B cell (primary cell): Measurements from ENCODE around the gene NEAT1. TPM values are rescaled to one million over a fixed set of nuclear protein-coding genes. Genes with fewer than 3 reads are reported as not detected.

Experiments
- ATAC-seq: fragments of 200-7000 bp; cut with Tn5 transposase; one replicate; pipeline ENCODE4 v1.10.0; 2021; ENCODE audit warnings: low read depth, mild to moderate bottlenecking, moderate number of reproducible peaks, moderate library complexity
- CTCF ChIA-PET: fragments of 350-600 bp; sonication (Branson Sonifier 250); formaldehyde crosslinking; loops from one replicate; lab custom pipeline; 2021; ENCODE audit warnings: antibody characterized with exemption, inconsistent platforms; lab: Charles Lee
- POLR2A ChIA-PET: fragments of 350-600 bp; sonication (Branson Sonifier 250); formaldehyde crosslinking; loops from one replicate; lab custom pipeline; 2021; ENCODE audit warnings: antibody characterized with exemption; lab: Charles Lee
- DNase-seq: peaks from one replicate; pipeline ENCODE4 v3.0.0; 2013
- H2AFZ ChIP-seq: 2 replicates; pipeline ENCODE4 v1.6.1; 2012; ENCODE audit warnings: mild to moderate bottlenecking, low read depth, low read length; ENCODE audit not compliant: insufficient read depth, poor library complexity, severe bottlenecking
- H3K27ac ChIP-seq, 2 donors: 1 replicate in 1 of 2; 2 replicates in 1 of 2; pipeline ENCODE4 v1.5.1; 2012 to 2013; ENCODE audit warnings: low read length in 2 of 2, mild to moderate bottlenecking in 2 of 2, moderate library complexity in 1 of 2
- H3K27me3 ChIP-seq, 4 experiments: fragments of 200-600 bp in 1 of 4; sonication (generic) in 1 of 4; replicated peaks in 1 of 4; 1 replicate in 2 of 4; 2 replicates in 2 of 4; pipeline versions ENCODE4 v1.6.1 to v1.7.0; 2013 to 2016; ENCODE audit warnings: low read length in 3 of 4, mild to moderate bottlenecking in 2 of 4, mixed read lengths in 1 of 4, moderate library complexity in 1 of 4; ENCODE audit not compliant: insufficient read depth in 4 of 4, control insufficient read depth in 3 of 4; ENCODE audit errors: control extremely low read depth in 1 of 4
- H3K36me3 ChIP-seq, 2 experiments: replicated peaks in 1 of 2; 1 replicate in 1 of 2; 2 replicates in 1 of 2; pipeline versions ENCODE4 v1.6.1 to v1.7.1; 2013; ENCODE audit warnings: low read length in 1 of 2; ENCODE audit not compliant: insufficient read depth in 2 of 2, control insufficient read depth in 1 of 2; ENCODE audit errors: control extremely low read depth in 1 of 2, extremely low read depth in 1 of 2
- H3K4me1 ChIP-seq, 2 donors: fragments of 200-600 bp in 1 of 2; sonication (generic) in 1 of 2; 1 replicate in 1 of 2; 2 replicates in 1 of 2; pipeline versions ENCODE4 v1.5.1 to v1.6.1; 2013 to 2017; ENCODE audit warnings: low read length in 2 of 2; ENCODE audit not compliant: control insufficient read depth in 2 of 2, insufficient read depth in 2 of 2
- H3K4me2 ChIP-seq: replicated peaks from 2 replicates; pipeline ENCODE3; 2012; ENCODE audit warnings: mild to moderate bottlenecking, low read depth, low read length; ENCODE audit not compliant: poor library complexity, severe bottlenecking
- H3K4me3 ChIP-seq, 5 experiments: fragments of 200-600 bp in 1 of 5; sonication (generic) in 1 of 5; 1 replicate in 3 of 5; 2 replicates in 2 of 5; pipeline versions ENCODE4 v1.5.1 to v1.7.0; 2011 to 2016; ENCODE audit warnings: low read length in 4 of 5, mild to moderate bottlenecking in 4 of 5, low read depth in 2 of 5, control low read depth in 1 of 5, moderate library complexity in 1 of 5; ENCODE audit not compliant: insufficient read depth in 1 of 5; ENCODE audit errors: control extremely low read depth in 1 of 5, extremely low read depth in 1 of 5
- H3K79me2 ChIP-seq: fragments of 200-600 bp; sonication (generic); one replicate; pipeline ENCODE4 v1.6.0; 2016; ENCODE audit warnings: low read length; ENCODE audit not compliant: control insufficient read depth, insufficient read depth
- H3K9ac ChIP-seq: fragments of 200-600 bp; sonication (generic); 2 replicates; pipeline ENCODE4 v1.6.1; 2017; ENCODE audit warnings: mild to moderate bottlenecking, low read length, moderate library complexity
- H3K9me3 ChIP-seq, 3 donors: one replicate each; pipeline versions ENCODE4 v1.6.1 to v1.7.1; 2013; ENCODE audit warnings: low read length in 2 of 3; ENCODE audit not compliant: control insufficient read depth in 2 of 3, insufficient read depth in 1 of 3; ENCODE audit errors: control extremely low read depth in 1 of 3
- H4K20me1 ChIP-seq: 2 replicates; pipeline ENCODE4 v1.6.0; 2012; ENCODE audit warnings: mild to moderate bottlenecking, low read length; ENCODE audit not compliant: insufficient read depth, control insufficient read depth, poor library complexity, severe bottlenecking
- H3K27ac Mint-ChIP-seq: one replicate; pipeline ENCODE4 v1.8.0; 2021; ENCODE audit warnings: mixed read lengths
- H3K27me3 Mint-ChIP-seq: one replicate; pipeline ENCODE4 v1.8.0; 2021; ENCODE audit warnings: mixed read lengths
- H3K4me1 Mint-ChIP-seq: one replicate; pipeline ENCODE4 v1.8.0; 2021; ENCODE audit warnings: mixed read lengths
- H3K4me3 Mint-ChIP-seq: one replicate; pipeline ENCODE4 v1.8.0; 2021; ENCODE audit warnings: mixed read lengths
- H3K9me3 Mint-ChIP-seq: one replicate; pipeline ENCODE4 v1.8.0; 2022; ENCODE audit warnings: mixed read lengths; ENCODE audit not compliant: insufficient read depth
- EZH2 ChIP-seq: IDR thresholded peaks from 2 replicates; pipeline ENCODE4 v1.6.1; 2012; ENCODE audit warnings: borderline replicate concordance, low read depth, mild to moderate bottlenecking, moderate library complexity, low read length; ENCODE audit not compliant: insufficient read depth, poor library complexity, severe bottlenecking
- whole genome bisulfite sequencing: methylation state at CpG from one replicate; pipeline ENCODE4 v1.1.5; 2013; ENCODE audit warnings: missing lambda C conversion rate; ENCODE audit not compliant: insufficient coverage; 5-methylcytosine and 5-hydroxymethylcytosine counted together
- intact Hi-C: fragments of 100-400 bp; cut with micrococcal nuclease; formaldehyde crosslinking; loops from one replicate; pipeline ENCODE4 v1.10.0; 2022
- polyA plus RNA-seq: library from polyadenylated mRNA; depleted of rRNA; stranded (reverse); fragments of >200 nt; gene quantifications from 2 replicates; pipeline ENCODE4 v1.2.3, GENCODE V29; 2012
- total RNA-seq, 2 donors: library from RNA; stranded (reverse); fragments of 120-200 nt in 1 of 2; gene quantifications; 1 replicate in 1 of 2; 2 replicates in 1 of 2; pipeline versions ENCODE4 v1.2.3 to v1.2.4, GENCODE V29; 2013 to 2022
- TF ChIP-seq, protein P1 (sequence below): fragments of 200-600 bp; IDR thresholded peaks from one replicate; pipeline ENCODE4 v1.8.0; 2022; ENCODE audit warnings: antibody characterized with exemption, mild to moderate bottlenecking

NEAT1 gene
- total and polyA plus RNA-seq, 2 donors (not counting 1 experiment from before 2014, with no cell fraction given): 66.7 to 1,642 TPM

- no peaks in the 10 kb centered on the region for H3K9me3 ChIP-seq
- ChIA-PET POLR2A (interaction anchor here (0.7 kb wide), 1 partner anchor 59 kb away, joined by 4 read pairs; no protein-coding TSS in a partner anchor), CTCF (no interaction called here)
- H3K4me2 ChIP-seq: no peak overlapping the region
- H3K27me3 ChIP-seq: no peaks in the 10 kb centered on the region
- no peak overlapping the region for H3K4me3 ChIP-seq
- H3K27ac ChIP-seq: no peak overlapping the region
- WGBS: no CpG with 5 or more reads among the region's 9 CpGs
- no peak for DNase-seq
- Mint-ChIP-seq H3K9me3 (no peaks in the 10 kb centered on the region), H3K27ac (no peak overlapping the region), H3K27me3 (no peaks in the 10 kb centered on the region), H3K4me3 (peak overlapping the region; percentile 18), H3K4me1 (peaks cover 56% of the 10 kb centered on the region)
- intact Hi-C loops: no loop called here
- no peak for ATAC-seq
- H3K79me2 ChIP-seq: peaks cover 36% of the 10 kb centered on the region
- H3K36me3 ChIP-seq: peaks cover 3 to 19% of the 10 kb centered on the region in 2 experiments
- H3K9ac ChIP-seq: no peak overlapping the region
- peaks cover 46 to 47% of the 10 kb centered on the region in 2 donors for H3K4me1 ChIP-seq
- TF ChIP-seq, protein P1, sequence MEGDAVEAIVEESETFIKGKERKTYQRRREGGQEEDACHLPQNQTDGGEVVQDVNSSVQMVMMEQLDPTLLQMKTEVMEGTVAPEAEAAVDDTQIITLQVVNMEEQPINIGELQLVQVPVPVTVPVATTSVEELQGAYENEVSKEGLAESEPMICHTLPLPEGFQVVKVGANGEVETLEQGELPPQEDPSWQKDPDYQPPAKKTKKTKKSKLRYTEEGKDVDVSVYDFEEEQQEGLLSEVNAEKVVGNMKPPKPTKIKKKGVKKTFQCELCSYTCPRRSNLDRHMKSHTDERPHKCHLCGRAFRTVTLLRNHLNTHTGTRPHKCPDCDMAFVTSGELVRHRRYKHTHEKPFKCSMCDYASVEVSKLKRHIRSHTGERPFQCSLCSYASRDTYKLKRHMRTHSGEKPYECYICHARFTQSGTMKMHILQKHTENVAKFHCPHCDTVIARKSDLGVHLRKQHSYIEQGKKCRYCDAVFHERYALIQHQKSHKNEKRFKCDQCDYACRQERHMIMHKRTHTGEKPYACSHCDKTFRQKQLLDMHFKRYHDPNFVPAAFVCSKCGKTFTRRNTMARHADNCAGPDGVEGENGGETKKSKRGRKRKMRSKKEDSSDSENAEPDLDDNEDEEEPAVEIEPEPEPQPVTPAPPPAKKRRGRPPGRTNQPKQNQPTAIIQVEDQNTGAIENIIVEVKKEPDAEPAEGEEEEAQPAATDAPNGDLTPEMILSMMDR: no peak
- TF ChIP-seq EZH2: no peak
- H2AFZ ChIP-seq: no peak overlapping the region
- no peaks in the 10 kb centered on the region for H4K20me1 ChIP-seq
Observed at GRCh38 chr11:65438257-65439151, 15.9 kb downstream of the NEAT1 start.
